ENCODE data around the gene LRRC8E.

DNA sequence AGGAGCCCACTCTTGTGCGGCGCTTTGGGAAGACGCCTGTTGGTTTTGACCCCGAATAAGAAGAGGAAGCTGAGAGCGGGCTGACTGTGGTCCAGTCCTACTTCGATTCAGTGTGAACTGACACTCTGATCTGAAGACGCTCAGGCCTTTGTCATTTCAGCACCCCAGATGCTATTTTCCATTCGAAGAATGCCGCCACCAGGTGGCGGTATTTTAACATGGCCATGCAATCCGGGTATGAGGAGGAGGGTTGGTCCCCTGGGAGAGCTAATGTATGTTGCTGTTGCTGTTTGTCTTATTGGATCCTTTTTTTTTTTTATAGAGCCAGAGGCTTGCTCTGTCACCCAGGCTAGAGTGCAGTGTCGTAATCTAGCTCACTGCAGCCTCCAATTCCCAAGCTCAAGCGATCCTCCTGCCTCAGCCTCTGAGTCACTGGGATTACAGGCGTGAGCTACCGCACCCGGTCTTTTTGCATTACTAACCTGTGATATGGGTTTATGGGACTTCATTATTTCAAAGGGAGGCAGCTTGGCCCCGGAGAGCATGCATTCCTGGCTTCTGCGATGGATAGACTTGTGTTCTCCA, 56.0 kb downstream of the LRRC8E start:
- TF ChIP-seq, protein P1, sequence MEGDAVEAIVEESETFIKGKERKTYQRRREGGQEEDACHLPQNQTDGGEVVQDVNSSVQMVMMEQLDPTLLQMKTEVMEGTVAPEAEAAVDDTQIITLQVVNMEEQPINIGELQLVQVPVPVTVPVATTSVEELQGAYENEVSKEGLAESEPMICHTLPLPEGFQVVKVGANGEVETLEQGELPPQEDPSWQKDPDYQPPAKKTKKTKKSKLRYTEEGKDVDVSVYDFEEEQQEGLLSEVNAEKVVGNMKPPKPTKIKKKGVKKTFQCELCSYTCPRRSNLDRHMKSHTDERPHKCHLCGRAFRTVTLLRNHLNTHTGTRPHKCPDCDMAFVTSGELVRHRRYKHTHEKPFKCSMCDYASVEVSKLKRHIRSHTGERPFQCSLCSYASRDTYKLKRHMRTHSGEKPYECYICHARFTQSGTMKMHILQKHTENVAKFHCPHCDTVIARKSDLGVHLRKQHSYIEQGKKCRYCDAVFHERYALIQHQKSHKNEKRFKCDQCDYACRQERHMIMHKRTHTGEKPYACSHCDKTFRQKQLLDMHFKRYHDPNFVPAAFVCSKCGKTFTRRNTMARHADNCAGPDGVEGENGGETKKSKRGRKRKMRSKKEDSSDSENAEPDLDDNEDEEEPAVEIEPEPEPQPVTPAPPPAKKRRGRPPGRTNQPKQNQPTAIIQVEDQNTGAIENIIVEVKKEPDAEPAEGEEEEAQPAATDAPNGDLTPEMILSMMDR (IDR thresholded peaks at IDR 0.05): peak; percentile 74 to 95 (median 90)
- TF ChIP-seq POLR2AphosphoS5 (IDR thresholded peaks at IDR 0.05) (no peak), POLR2A (IDR thresholded peaks at IDR 0.05) (no peak)
